HG02678 (cell line): ENCODE results near the gene FGFRL1.
"Not testable (repeated sequence)": the region's sequence is repeated elsewhere in the genome, so short reads cannot be mapped to it uniquely, and the experiment has no call there.

ENCODE experiments used
- ATAC-seq: cut with Tn5 transposase; IDR thresholded peaks from one replicate; pipeline ENCODE4 v1.9.1; 2021; ENCODE audit warnings: mild to moderate bottlenecking, moderate library complexity; ENCODE audit not compliant: unreplicated experiment

The FGFRL1 gene

DNA sequence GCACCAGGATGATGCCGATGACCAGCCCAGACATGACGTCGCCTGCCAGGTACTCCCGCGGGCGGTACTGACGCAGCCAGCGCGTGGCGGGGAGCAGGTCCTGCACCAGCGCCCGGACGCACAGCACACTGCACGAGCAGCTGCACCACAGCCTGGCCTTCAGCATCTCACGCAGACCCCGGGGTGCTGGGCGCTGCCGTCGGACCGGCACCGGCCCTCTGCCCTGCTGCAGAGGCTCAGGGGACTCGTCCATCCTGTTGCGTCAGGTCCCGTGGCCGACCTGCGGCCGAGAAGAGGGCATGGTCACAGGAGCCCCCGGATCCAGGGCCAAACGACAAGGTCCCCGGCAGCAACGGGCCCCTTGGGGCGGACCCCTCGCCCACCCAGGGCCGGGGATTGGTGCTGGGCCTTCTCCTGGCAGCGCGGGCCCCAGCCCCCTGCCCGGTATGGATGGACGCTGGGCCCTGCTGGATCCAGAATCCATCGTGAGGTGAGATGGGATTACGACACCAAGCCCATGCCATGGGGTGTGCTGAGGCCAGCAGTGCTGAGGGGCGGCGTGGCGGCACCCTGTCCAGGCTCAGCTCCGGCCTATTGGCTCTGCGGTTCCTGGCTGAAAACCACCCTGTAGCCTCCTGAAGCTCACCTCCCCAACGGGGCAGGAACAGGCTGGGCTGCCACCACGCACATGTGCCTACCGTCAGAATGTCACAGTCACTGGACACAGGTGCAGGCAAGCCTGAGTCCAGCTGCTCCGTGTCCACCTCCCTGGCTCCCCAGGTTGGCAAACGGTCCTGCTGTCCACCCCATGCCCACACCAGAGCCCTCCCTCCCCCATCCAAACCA lies 19.8 kb upstream of the FGFRL1 start:
- ATAC-seq = no peak

DNA sequence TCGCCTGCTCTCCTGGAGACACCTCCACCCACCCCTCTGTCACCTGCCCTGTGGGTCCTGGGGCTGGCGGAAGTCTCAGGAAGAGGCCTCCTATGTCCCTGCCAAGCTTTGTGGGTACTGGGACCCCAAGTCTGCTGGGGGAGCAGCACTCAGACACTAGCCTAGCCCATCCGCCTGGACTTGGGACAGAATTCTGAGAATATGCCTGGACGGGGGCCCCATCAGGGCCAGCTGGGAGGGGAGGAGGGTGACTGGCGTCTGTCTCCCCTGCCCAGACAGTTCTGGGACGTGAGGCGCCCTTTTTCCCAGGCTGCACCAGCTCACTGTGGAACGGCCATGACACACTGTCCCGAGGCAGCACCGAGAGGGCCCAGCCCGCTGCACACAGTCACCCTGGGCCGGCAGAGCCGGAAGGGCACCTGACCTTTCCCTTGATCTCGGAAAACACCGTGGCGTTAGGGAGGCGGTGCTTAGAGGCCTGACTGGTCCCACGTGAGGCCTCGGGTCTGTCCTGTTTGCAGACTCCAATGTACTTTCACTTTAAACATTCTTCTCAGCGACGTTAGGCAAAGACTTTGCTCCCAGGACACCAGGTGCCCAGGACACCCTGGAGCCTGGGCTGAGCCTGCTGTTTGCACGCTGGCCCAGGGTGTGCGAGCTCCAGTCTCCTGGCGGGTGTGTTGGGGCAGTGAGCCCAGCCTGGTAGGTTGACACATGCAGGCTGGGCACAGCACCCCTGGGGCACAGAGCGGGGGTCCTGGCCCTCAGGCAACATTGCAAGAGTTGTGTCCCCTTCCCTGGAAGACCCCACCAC lies 18.9 kb upstream of the FGFRL1 start:
- no peak for ATAC-seq

DNA sequence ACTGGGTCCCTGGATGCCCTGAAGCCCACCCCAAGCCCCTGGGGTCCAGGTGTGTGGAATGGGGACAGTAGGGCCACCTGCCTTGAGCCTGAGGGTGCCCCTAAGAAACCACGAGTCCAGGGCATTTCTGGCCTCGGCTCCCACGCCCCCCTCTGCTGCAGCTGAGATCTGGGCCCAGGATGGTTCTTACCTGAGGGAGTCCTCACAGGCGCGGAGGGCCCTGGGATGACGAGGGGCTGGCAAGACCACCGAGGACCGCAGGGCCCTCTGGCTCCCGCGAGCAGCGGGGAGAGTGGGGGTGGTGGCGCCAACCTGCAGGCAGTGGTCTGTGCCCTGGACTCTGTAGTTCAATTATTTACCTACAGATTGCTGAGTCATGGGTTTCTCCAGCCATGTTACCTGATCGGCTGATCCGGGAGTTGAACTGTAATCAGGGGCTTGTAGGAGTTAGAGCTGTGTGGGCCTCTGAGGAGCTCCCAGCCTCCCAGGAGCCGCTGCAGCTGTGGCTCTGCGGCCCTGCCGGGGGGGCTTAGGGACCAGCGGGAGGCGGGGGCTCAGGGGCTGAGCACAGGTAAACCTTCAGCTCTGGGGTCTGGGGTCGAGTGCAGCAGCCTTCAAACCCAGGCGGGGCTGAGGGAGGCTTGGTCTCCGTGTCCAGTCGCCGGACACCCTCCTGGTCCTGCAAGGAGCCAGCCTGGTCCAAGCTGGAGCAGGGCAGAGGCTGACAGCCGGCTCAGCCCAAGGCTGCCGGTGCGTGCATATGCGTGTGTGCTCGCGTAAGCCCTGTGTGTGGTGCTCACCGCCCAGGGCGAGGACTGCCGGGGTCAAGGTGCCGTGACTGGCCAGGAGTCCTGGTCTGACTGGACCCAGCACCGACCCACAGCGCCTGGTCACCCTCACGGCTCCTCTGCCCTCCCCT lies 18.1 kb upstream of the FGFRL1 start, which contains the start of gene SLC26A1:
Gene SLC26A1 (minus strand): TSS at position 294 of the 919 bp plus-strand sequence. CDS start 1,701 bp downstream, outside the sequence.
- no peak for ATAC-seq

DNA sequence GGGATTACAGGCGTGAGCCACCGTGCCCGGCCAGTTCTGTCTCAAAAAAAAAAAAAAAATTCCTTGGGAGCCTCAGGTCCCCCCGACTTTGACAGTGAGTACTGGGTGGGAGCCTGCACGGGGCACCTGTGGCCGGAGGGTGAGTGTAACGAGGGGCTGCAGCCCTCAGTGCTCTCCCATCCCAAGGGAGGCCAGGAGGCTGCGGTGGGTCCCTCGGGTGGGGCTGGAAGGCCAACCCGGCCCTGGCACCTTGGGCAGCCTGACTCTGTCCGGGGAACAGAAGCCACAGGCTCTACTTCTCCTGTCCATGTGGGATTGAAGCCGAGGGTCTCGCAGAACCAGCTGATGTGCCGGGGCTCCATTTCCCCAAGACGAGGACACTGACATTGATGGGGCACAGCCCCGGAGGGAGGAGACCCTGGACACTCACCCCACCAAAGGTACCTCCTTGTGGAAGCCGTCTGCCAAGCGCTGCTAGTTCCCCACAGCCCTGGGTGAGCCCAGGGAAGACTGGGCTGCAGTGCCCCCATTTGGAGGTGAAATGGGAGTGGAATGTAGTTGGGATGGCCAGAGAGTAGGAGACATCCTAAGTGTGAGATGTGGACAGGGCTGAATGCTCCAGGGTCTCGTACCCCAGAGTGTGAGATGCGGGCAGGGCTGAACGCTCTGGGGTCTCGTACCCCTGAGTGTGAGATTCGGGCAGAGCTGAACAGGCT lies 16.0 kb upstream of the FGFRL1 start:
- no peak for ATAC-seq

DNA sequence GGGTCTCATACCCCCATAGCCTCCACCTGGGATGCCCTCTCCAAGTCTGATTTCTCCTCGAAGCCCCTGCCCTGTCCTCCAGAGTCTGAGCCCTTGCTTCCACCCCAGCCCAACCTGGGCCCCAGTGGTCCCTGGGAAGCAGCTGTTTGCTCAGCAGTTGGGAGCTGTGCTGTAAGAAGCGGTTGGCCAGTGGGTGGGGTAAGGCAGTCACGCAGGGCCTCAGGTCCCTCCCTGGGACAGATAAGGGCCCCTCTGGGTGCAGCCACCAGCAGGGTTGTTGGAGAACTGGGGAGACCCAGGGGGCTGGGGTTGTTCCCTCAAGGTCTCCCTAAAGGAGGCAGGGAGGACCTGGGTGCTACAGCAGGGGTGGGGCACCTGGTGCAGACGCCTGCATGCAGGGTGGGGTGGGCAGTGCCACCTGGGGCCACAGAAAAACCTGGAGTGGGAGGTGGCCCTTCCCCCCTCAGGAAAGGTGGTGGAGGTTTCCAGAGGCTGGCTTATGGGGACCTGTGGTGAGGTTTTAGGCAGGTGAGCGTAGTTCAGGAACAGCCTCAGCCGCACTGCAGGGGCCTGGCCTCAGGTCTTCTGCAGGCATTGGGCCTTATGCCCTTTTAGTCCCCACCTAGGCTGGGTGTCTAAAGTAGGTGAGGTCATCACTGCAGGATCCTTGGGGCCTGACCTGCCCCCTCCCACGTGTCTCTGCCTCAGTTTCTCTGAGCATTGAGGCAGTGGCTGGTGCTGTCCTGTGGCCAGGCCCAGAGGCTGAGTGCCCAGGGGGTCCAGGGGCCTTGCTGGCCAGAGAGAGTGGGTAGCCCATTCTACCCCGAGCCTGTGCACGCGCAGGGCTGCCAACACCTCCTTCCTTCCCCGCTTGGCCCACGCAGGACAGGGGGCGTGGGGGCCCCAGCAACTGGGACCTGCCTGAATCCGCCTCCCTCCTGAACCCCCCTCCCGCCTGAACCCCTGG lies 15.1 kb upstream of the FGFRL1 start:
- ATAC-seq = no peak

DNA sequence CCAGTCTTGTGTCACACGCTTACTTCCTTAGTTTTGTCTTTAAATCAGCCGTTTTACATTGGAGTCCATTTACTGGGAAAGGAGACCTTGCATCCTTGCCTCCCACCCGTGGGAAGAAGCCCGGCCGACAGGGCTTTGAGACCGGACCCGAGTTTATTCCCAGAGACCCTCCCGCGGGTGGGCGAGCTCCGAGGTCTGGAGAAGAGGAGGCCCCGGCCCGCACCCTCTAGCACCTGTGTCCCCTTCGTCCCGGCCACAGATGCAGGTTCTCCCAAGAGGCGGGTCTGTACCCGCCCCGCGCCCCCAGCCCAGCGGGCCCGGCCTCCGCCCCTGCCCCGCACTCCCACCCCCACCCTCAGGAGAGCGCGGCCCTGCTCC lies 14.4 kb upstream of the FGFRL1 start:
- ATAC-seq = no peak

DNA sequence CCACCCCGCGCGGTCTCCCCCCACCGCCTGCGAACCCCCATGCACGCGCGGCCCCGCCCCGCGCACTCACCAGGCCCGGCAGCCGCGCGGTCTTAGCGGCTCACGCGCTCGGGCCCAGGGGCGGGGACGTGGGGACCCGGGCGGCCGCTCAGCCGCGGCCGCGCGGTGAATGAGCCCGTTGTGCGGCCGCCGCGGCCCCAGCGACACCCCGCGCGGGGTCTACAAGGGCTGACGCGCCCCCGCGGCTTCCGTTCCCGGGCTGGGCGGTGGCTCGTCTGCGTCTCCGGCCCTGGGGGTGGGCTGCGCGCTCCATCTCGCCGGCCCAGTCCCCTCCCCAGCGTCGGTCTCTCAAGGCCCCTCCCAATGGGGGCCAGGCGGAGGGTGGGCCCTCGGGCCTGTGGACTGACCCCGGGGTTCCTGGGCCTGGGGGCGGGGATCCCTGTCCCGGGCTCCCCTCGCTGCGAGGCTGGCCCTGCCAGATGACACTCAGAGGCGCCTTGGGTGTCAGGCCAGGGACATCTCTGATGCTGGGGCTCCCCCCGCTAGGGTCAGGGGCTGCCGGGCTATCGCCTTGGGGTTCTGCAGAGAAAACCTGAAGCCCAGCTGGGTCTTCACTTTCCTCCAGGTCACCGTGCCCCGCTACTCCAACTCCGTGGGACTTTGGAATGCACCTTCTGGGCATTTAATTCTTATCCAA lies 13.9 kb upstream of the FGFRL1 start:
- ATAC-seq = no peak

DNA sequence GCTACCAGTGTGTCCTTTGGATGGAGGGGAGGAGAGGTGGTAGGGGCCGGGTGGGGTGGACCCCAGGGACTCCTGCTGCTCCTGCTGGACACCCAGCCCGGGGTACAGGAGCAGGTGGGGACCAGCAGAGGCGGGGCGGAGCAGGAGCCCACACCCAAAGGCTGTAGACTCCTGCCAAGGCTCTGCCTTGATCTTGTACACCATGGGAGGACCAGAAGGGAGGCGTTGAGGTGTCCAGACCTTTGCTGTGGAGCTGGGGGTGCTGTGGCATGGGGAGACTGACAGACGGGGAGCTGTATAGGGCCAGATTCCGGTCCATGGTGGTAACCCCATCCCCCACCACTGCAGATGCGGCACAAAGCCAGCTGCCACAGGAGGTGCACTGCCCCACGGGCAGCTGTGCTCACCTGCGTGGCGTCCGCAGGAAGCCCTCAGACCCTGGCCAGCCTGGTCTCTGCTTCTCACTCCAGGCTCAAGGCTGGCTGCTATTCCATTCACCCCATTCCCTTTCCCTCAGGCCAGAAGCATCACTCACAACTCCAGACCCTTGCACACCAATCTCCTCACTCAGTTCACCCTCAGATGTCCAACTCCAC lies 13.2 kb upstream of the FGFRL1 start:
- no peak for ATAC-seq

DNA sequence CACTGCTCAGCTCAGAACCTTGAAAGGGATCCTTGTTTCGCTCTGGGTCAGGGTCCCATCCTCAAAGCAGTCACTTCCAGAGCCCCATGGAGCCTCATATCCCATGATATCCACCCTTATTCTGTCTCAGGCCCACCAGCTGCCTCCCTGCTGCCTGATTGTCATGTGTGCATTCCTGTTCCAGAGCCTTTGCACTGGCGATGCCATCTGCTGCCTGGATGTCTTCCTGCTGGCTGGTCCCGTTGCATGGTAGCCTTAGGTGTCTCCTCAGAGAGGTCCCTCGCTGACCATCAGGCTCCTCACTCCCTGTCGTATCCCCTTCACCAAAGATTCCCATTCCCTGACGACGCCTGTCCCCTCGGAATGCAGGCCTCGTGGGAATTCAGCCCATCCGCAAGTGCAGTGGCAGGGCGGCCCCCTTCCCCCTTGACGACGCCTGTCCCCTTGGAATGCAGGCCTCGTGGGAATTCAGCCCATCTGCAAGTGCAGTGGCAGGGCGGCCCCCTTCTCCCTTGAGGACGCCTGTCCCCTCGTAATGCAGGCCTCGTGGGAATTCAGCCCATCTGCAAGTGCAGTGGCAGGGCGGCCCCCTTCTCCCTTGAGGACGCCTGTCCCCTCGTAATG lies 12.1 kb upstream of the FGFRL1 start:
- ATAC-seq = not testable (repeated sequence)

DNA sequence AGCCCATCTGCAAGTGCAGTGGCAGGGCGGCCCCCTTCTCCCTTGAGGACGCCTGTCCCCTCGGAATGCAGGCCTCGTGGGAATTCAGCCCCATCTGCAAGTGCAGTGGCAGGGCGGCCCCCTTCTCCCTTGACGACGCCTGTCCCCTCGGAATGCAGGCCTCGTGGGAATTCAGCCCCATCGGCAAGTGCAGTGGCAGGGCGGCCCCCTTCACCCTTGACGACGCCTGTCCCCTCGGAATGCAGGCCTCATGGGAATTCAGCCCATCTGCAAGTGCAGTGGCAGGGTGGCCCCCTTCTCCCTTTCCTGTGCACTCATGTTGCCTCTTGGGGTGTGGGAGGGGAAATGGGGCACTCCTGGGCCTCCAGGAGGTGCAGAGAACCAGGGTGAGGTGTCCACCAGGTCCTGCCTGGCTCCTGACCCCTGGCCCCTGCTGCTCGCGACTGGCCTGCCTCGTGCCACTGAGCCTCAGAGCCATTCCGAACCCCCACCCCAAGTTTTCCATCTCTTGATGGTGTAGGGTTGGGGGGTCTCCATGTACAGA lies 11.5 kb upstream of the FGFRL1 start:
- no peak for ATAC-seq

DNA sequence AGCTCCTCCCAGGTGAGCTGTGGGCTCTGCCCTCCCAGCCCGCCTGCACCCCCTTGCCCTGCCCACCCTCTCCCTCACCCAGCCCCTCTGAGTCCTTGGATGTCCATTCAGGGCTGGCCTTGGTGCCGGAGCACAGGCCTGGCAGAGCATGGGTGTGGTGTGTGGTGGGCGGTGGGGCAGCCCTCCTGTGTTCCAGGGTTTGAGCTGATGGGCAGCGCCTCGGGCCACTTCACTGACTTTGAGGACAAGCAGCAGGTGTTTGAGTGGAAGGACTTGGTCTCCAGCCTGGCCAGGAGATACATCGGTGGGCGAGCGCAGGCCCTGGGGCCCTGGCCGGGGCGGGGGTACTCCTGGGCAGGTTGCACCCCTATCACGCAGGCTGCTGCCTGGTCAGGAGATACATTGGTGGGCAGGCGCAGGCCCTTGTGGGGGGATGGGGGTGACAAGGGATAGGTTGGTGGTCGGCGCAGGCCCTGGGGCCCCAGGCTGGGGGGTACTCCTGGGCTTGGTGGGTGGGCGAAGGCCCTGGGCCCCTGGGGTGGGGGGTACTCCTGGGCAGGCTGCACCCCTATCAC lies 10.7 kb upstream of the FGFRL1 start:
- no peak for ATAC-seq

DNA sequence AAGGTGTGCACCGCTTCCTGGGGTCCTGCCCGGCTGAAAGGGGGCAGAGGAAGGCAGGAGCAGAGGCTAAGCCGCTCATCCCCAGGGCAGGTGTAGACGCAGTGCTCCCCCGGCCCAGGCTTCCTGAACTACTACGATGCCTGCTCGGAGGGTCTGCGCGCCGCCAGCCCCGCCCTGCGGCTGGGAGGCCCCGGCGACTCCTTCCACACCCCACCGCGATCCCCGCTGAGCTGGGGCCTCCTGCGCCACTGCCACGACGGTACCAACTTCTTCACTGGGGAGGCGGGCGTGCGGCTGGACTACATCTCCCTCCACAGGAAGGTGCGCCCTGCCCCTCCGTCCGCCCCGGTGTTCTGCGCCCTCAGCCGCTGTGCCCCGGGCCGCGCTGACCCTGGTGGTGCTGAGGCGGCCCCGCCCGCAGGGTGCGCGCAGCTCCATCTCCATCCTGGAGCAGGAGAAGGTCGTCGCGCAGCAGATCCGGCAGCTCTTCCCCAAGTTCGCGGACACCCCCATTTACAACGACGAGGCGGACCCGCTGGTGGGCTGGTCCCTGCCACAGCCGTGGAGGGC lies 9.8 kb upstream of the FGFRL1 start:
- ATAC-seq = no peak

DNA sequence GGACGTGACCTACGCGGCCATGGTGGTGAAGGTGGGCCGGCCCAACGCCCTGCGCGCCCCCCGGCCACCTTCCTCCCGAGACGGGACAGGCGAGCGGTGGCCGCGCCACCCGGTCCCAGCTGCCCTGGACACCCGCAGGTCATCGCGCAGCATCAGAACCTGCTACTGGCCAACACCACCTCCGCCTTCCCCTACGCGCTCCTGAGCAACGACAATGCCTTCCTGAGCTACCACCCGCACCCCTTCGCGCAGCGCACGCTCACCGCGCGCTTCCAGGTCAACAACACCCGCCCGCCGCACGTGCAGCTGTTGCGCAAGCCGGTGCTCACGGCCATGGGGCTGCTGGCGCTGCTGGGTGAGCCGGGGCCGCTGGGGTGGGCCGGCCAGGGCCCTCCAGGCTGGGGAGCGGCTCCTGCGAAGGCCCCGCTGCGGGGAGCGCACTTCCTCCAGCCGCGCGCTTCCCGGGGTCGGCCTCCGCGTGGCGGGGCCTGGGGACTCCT lies 9.2 kb upstream of the FGFRL1 start:
- no peak for ATAC-seq

DNA sequence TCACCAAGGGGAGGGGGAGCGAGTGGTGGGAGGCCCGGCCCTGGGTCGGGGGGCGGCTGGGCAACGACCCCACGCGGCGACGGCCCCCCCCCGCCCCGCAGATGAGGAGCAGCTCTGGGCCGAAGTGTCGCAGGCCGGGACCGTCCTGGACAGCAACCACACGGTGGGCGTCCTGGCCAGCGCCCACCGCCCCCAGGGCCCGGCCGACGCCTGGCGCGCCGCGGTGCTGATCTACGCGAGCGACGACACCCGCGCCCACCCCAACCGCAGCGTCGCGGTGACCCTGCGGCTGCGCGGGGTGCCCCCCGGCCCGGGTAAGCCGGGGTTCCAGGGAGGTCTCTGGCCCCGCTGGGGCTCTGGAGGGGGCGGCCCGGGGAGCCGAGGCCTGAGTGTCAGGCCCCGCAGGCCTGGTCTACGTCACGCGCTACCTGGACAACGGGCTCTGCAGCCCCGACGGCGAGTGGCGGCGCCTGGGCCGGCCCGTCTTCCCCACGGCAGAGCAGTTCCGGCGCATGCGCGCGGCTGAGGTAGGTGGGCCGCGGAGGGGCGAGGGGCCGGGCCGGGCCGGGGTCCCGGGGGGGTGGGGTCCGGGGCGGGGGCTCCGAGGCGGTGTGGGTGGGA lies 8.7 kb upstream of the FGFRL1 start:
- ATAC-seq = no peak

DNA sequence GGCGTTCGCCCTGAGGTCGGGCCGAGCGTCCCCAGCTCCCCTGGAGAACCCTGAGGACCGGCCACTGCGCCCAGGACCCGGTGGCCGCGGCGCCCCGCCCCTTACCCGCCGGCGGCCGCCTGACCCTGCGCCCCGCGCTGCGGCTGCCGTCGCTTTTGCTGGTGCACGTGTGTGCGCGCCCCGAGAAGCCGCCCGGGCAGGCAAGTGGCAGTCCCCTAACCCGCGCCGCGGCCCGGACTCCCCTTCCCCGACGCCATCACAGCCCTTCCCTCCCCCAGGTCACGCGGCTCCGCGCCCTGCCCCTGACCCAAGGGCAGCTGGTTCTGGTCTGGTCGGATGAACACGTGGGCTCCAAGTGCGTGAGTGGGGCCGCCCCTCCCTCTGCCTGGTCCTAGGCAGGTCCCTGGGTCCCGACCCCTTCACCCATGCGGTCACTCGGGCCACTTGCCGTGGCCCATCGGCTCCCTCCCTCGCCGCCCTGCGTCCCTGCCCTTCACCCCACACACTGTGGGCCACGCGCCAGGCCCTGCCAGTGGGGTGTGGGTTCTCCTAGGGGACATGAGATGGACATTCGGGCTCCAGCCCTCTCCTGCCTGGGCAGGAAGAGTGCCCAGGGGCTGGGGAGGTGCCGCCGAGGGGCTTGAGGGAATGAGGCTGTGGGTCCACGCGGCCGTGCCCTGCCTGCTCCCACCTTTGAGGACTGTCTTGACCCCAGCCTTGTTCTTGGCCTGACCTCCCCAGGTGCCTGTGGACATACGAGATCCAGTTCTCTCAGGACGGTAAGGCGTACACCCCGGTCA lies 8.0 kb upstream of the FGFRL1 start:
- no peak for ATAC-seq
